MG63 (cell line): ENCODE results near the gene HCN4. TPM values are rescaled to one million over a fixed set of nuclear protein-coding genes. Genes with fewer than 3 reads are reported as not detected.

ENCODE experiments used
- DNase-seq: peaks from one replicate; pipeline ENCODE4 v3.0.0-alpha.2; 2020
- H3K27me3 ChIP-seq: fragments of 250-450 bp; sonication (Bioruptor Pico); 2 replicates; pipeline ENCODE4 v1.5.1; 2020; ENCODE audit warnings: mild to moderate bottlenecking, moderate library complexity
- H3K36me3 ChIP-seq: fragments of 250-450 bp; sonication (Bioruptor Pico); 2 replicates; pipeline ENCODE4 v1.5.1; 2020; ENCODE audit warnings: mild to moderate bottlenecking, moderate library complexity
- H3K4me3 ChIP-seq: fragments of 250-450 bp; sonication (Bioruptor Pico); 2 replicates; pipeline ENCODE4 v1.5.1; 2020; ENCODE audit warnings: mild to moderate bottlenecking, moderate library complexity
- H3K9me3 ChIP-seq: fragments of 250-450 bp; sonication (Bioruptor Pico); 2 replicates; pipeline ENCODE4 v1.5.1; 2020; ENCODE audit warnings: mild to moderate bottlenecking, moderate library complexity
- total RNA-seq: library from RNA; depleted of rRNA; stranded (reverse); fragments of >200 nt; shearing (Covaris generic); gene quantifications from 2 replicates; pipeline ENCODE4 v1.2.3, GENCODE V29; 2014; ENCODE audit warnings: low replicate concordance

Gene HCN4
- total RNA-seq, 1 experiment from 2014 or later, result not detected

GRCh38 chr15:73325191-73325861 lies 43.4 kb downstream of the HCN4 start:
- DNase-seq, result no peak
- Histone ChIP-seq H3K4me3 (no peak overlapping the region), H3K27me3 (no peaks in the 10 kb centered on the region), H3K9me3 (no peaks in the 10 kb centered on the region), H3K36me3 (no peaks in the 10 kb centered on the region)

DNA sequence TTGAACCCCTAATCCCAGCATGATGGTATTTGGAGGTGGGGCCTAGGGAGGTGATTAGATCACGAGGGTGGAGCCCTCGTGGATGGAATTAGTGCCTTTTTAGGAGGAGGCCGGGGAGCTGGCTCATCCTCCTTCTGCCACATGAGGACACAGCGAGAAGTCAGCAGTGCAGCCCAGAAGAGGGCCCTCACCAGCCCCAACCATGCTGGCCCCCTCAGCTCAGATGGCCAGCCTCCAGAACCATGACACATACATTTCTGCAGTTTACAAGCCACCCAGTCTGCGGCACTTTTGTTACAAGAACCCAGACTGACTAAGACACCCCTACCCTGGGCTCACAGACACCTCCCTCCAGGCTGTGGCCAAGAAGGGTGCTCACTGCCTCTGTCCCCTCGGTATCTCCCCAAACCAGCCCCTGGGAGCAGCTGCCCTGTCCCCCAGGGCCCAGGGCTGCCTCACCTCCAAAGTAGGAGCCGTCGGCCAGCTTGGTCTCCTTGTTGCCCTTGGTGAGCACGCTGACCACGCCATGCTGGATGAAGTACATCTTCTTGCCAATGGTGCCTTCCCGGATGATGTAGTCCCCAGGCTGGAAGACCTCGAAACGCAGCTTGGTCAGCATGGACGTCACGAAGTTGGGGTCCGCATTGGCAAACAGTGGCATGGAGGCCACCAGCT lies 44.1 kb downstream of the HCN4 start:
- H3K9me3 ChIP-seq, result no peaks in the 10 kb centered on the region
- H3K4me3 ChIP-seq, result no peak overlapping the region
- no peak for DNase-seq
- no peaks in the 10 kb centered on the region for H3K27me3 ChIP-seq
- no peaks in the 10 kb centered on the region for H3K36me3 ChIP-seq

GRCh38 chr15:73323956-73324355 lies 44.8 kb downstream of the HCN4 start:
- Histone ChIP-seq H3K27me3 (no peaks in the 10 kb centered on the region), H3K4me3 (no peak overlapping the region), H3K9me3 (no peaks in the 10 kb centered on the region), H3K36me3 (no peaks in the 10 kb centered on the region)
- no peak for DNase-seq

DNA sequence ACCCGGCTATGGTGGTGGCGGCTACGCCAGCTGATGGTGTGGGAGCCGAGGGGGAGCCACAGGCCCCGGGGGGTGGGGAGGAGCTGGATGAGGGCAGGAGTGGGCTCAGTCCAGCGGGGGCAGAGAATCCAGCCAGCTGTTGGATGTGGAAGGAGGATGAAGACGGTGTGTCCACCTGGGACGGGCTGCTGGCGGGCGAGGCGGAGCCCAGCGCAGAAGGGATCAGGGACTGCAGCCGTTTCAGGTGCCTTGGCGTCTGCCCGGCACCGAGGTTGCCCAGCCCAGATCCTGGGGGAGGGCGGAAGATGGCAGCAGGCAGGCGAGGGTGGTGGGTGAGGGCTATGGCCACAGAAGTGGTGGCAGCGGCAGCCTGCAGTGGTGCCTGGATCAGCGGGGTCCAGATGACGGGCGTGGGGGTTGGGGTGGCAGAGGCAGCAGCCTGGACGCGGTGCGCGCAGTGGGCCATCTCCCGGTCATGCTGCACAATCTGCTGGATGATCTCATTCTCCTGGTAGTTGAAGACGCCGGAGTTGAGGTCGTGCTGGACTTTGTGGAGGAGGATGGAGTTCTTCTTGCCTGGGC lies 45.3 kb downstream of the HCN4 start:
- DNase-seq, result no peak
- no peaks in the 10 kb centered on the region for H3K36me3 ChIP-seq

GRCh38 chr15:73322665-73323373 lies 45.9 kb downstream of the HCN4 start:
- Histone ChIP-seq H3K36me3 (no peaks in the 10 kb centered on the region), H3K9me3 (no peaks in the 10 kb centered on the region), H3K27me3 (no peaks in the 10 kb centered on the region), H3K4me3 (no peak overlapping the region)
- no peak for DNase-seq

More for the DNA sequence above, 45.3 kb downstream of the HCN4 start:
- Histone ChIP-seq H3K27me3 (no peaks in the 10 kb centered on the region), H3K9me3 (no peaks in the 10 kb centered on the region), H3K4me3 (no peak overlapping the region)

DNA sequence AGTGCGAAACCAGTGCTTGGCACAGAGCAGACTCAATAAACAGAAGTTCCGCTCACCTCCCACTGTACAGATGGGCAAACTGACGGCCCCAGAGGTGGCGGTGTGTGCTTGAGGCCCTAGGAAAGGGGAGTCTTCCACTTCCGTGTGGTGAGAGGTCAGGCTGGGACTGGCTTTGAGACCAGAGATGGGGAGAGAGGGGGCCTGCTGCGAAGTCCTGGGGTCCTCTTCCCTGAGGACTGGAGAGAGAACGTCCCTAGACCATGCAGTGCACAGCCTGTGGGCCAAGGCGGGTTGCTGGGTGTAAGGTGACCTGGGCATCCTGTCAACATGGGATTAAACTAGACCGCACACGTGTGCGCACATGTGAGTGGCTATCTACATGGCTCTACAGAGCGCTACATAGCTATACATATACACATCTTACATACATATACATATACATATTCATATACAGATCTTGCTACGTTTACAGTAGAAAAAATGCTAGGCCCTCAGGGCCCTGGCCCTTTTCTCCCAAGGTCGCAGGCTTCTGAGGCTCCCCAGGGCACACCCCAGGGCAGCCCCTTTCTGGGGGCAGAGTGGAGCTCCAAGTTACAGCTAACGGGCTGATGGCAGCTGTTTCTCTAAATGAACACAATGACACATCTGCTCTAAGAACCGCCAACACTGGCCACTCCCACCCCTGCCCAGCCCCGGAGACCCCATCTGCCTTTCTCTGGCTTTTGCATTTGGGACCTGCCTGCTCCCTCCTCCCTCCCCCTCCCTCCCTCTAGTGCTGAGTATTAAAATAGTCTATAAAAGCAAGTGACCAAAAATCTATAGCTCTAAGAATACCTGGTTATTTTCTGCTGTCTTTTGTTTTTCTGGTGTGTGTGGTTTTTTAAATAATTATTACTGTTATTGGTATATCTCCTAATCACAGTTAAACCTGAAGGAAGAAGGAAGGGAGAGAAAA lies 47.0 kb downstream of the HCN4 start:
- Histone ChIP-seq H3K4me3 (no peak overlapping the region), H3K36me3 (no peaks in the 10 kb centered on the region), H3K27me3 (no peaks in the 10 kb centered on the region), H3K9me3 (no peaks in the 10 kb centered on the region)
- no peak for DNase-seq

GRCh38 chr15:73320619-73321180 lies 48.1 kb downstream of the HCN4 start:
- Histone ChIP-seq H3K9me3 (no peaks in the 10 kb centered on the region), H3K4me3 (no peak overlapping the region), H3K36me3 (no peaks in the 10 kb centered on the region), H3K27me3 (no peaks in the 10 kb centered on the region)
- no peak for DNase-seq

DNA sequence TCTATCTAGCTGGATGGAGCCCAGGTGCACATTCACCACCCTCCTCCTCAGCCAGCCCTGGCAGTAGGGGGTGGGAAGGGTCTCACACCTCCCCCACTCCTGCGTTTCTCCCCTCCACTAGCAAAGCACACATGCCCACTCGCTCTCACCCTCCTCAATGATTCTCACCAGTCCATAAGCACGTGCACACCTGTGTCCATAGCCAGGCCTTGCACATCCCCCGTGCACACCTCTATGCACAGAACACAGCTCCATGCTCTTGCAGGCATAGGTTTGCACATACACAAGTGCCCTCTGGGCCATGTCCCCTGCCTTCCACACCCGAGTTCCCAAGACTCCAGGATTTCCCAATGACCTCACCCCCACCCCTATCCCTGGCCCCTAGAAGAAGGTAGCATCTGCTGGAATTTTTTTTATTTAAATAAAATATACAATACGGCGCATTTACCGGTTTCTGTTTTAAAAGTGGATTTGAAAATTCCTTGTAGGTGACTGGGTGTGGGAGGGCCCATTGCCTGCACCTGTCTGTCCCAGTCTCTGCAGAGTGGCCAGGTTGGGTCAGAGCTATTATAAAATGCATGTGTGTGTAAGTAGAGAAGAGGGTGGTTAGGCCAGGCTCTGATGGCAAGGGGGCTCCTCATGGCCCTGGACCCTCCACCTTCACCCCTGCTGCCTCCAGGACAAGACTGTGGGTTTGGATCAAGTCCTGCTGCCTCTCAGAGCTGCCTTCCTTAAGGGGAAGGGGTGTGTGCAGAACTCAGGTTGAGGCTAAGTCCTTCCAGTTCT lies 49.1 kb downstream of the HCN4 start:
- no peak for DNase-seq
- Histone ChIP-seq H3K4me3 (no peak overlapping the region), H3K27me3 (no peaks in the 10 kb centered on the region), H3K9me3 (no peaks in the 10 kb centered on the region), H3K36me3 (no peaks in the 10 kb centered on the region)

- H3K36me3 ChIP-seq, result no peaks in the 10 kb centered on the region
- no peaks in the 10 kb centered on the region for H3K27me3 ChIP-seq
- no peak overlapping the region for H3K4me3 ChIP-seq
- DNase-seq, result no peak
- H3K9me3 ChIP-seq, result no peaks in the 10 kb centered on the region
These were observed 50.1 kb downstream of the HCN4 start for GRCh38 chr15:73318463-73319351.

GRCh38 chr15:73317651-73318462 lies 50.9 kb downstream of the HCN4 start:
- DNase-seq, result no peak
- no peaks in the 10 kb centered on the region for H3K36me3 ChIP-seq
- H3K27me3 ChIP-seq, result no peaks in the 10 kb centered on the region

GRCh38 chr15:73313861-73314260 lies 54.9 kb downstream of the HCN4 start:
- no peaks in the 10 kb centered on the region for H3K27me3 ChIP-seq
- no peak overlapping the region for H3K4me3 ChIP-seq
- no peaks in the 10 kb centered on the region for H3K36me3 ChIP-seq
- no peaks in the 10 kb centered on the region for H3K9me3 ChIP-seq
- no peak for DNase-seq

More at GRCh38 chr15:73317651-73318462, 50.9 kb downstream of the HCN4 start:
- Histone ChIP-seq H3K9me3 (no peaks in the 10 kb centered on the region), H3K4me3 (no peak overlapping the region)

- no peak for DNase-seq
- Histone ChIP-seq H3K4me3 (no peak overlapping the region), H3K9me3 (no peaks in the 10 kb centered on the region), H3K36me3 (no peaks in the 10 kb centered on the region), H3K27me3 (no peaks in the 10 kb centered on the region)
These were observed 60.5 kb downstream of the HCN4 start for GRCh38 chr15:73308305-73308704.

- Histone ChIP-seq H3K36me3 (no peaks in the 10 kb centered on the region), H3K9me3 (no peaks in the 10 kb centered on the region), H3K27me3 (no peaks in the 10 kb centered on the region), H3K4me3 (no peak overlapping the region)
- DNase-seq, result no peak
These were observed 63.2 kb downstream of the HCN4 start for GRCh38 chr15:73305331-73306211.
